HEK293 (cell line): ENCODE results near the gene PTPN3.

Experiments used
- ZNF121 ChIP-seq: fragments of 450-650 bp; formaldehyde crosslinking; IDR thresholded peaks from 2 replicates; pipeline ENCODE4 v1.5.1; 2016; ENCODE audit warnings: missing biosample characterization, missing genetic modification characterization
- ZNF768 ChIP-seq: fragments of 450-650 bp; formaldehyde crosslinking; IDR thresholded peaks from 2 replicates; pipeline ENCODE4 v1.5.1; 2018; ENCODE audit warnings: missing biosample characterization, mild to moderate bottlenecking, missing genetic modification characterization
- TF ChIP-seq, protein P1 (sequence below): fragments of 450-650 bp; formaldehyde crosslinking; IDR thresholded peaks from 2 replicates; pipeline ENCODE4 v1.5.1; 2016; ENCODE audit warnings: missing biosample characterization, missing genetic modification characterization, low read depth

DNA sequence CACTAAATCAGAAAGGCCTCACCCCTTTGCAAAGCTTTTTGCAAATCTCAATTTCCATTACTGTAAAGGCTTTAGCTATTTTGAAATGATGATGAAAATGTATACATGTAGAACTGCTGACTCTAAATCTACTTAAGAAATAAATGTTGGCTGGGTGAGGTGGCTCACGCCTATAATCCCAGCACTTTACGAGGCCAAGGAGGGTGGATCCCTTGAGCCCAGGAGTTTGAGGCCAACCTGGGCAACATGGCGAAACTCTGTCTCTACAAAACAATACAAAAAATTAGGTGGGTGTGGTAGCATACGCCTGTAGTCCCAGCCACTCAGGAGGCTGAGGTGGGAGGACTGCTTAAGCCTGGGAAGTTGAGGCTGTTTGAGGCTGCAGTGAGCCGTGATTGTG lies 64.6 kb downstream of the PTPN3 start:
- TF ChIP-seq, protein P1, sequence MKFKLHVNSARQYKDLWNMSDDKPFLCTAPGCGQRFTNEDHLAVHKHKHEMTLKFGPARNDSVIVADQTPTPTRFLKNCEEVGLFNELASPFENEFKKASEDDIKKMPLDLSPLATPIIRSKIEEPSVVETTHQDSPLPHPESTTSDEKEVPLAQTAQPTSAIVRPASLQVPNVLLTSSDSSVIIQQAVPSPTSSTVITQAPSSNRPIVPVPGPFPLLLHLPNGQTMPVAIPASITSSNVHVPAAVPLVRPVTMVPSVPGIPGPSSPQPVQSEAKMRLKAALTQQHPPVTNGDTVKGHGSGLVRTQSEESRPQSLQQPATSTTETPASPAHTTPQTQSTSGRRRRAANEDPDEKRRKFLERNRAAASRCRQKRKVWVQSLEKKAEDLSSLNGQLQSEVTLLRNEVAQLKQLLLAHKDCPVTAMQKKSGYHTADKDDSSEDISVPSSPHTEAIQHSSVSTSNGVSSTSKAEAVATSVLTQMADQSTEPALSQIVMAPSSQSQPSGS (tag by site-specific recombination) = no peak
- TF ChIP-seq ZNF121 = no peak
- TF ChIP-seq ZNF768 = no peak
